Thymus (tissue), 11 donors: ENCODE data around the gene STMN3. TPM values are rescaled to one million over a fixed set of nuclear protein-coding genes. Genes with fewer than 3 reads are reported as not detected.
"Not testable (repeated sequence)": the region's sequence is repeated elsewhere in the genome, so short reads cannot be mapped to it uniquely, and the experiment has no call there.

Experiments
- DNase-seq, 9 donors: peaks; one replicate each; pipeline ENCODE4 v3.0.0-alpha.2; 2013; ENCODE audit warnings: low spot score in 9 of 9, low read depth in 6 of 9, missing footprints in 1 of 9
- H3K27ac ChIP-seq, 2 donors: one replicate each; pipeline ENCODE4 v1.5.1; 2013; ENCODE audit warnings: control low read depth in 1 of 2, low read depth in 1 of 2, low read length in 1 of 2, mild to moderate bottlenecking in 1 of 2, moderate library complexity in 1 of 2
- H3K27me3 ChIP-seq, 2 donors: one replicate each; pipeline ENCODE4 v1.5.1; 2013; ENCODE audit warnings: low read length in 1 of 2; ENCODE audit not compliant: control insufficient read depth in 2 of 2, insufficient read depth in 1 of 2
- H3K36me3 ChIP-seq, 2 donors: one replicate each; pipeline ENCODE4 v1.5.1; 2013; ENCODE audit warnings: low read length in 1 of 2, mild to moderate bottlenecking in 1 of 2, moderate library complexity in 1 of 2; ENCODE audit not compliant: control insufficient read depth in 2 of 2, insufficient read depth in 2 of 2
- H3K4me1 ChIP-seq, 2 donors: one replicate each; pipeline ENCODE4 v1.5.1; 2013; ENCODE audit warnings: low read length in 2 of 2; ENCODE audit not compliant: control insufficient read depth in 2 of 2, insufficient read depth in 2 of 2
- H3K4me3 ChIP-seq, 2 donors: one replicate each; pipeline ENCODE4 v1.5.1; 2013; ENCODE audit warnings: low read length in 2 of 2, control low read depth in 1 of 2, mild to moderate bottlenecking in 1 of 2
- H3K9me3 ChIP-seq, 2 donors: one replicate each; pipeline ENCODE4 v1.5.1; 2013; ENCODE audit warnings: low read length in 1 of 2, mild to moderate bottlenecking in 1 of 2; ENCODE audit not compliant: control insufficient read depth in 2 of 2, insufficient read depth in 1 of 2
- WGBS: extraction: QIAGEN DNeasy Blood & Tissue Kit; methylation state at CpG from one replicate; pipeline ENCODE4 v1.1.7; 2013; 5-methylcytosine and 5-hydroxymethylcytosine counted together
- polyA plus RNA-seq: library from polyadenylated mRNA; stranded (reverse); fragments of 200-250 nt; gene quantifications from one replicate; pipeline ENCODE4 v1.2.3, GENCODE V29; 2013
- total RNA-seq: library from RNA; stranded (reverse); fragments of 120-200 nt; gene quantifications from one replicate; pipeline ENCODE4 v1.2.4, GENCODE V29; 2013
- donor health status: healthy.

The STMN3 gene
- total and polyA plus RNA-seq, 2 donors = 71.5 to 77.9 TPM

DNA sequence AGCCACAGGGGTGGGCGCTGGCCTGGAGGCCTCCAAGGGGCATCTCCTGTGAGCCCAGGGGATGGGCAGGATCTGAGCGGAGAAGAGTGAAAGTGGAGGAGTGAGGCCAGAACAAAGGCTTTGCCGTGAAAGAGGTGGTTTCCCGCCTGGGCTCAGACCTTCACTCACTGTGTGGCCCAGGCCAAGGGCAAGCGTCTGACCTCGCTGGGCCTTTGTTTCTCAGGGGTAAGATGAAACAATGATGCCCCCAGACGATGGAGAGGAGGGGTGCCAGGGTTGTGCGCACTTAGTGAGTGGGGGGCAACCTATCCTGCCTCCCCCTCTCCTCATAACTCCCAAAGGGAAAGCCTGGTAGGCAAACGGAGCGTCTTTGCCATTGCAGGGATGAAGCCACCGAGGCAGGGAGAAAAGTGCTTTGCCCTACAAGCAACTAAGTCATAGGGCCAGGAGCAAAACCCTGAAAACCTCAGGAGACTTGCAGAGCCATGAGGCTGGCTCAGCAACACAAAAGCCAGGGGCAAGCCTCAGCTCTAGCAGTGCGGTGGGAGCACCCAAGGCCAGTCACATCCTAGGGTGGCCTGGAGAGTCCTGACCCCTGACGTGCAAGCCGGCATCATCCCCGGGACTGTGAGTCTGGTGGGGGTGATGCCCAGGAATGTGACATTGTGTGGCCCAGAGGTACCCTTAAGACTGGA, 897 bp upstream of the STMN3 start:
- DNase-seq = peak in 1 of 9 donors; percentile 37
- peak overlapping the region; percentile 89 to 93 for H3K27ac ChIP-seq
- H3K4me1 ChIP-seq = peaks cover 32 to 53% of the 10 kb centered on the region in 2 donors
- H3K27me3 ChIP-seq = peaks cover 0 to 8% of the 10 kb centered on the region in 2 donors
- H3K9me3 ChIP-seq = peaks cover 0 to 5% of the 10 kb centered on the region in 2 donors
- peak overlapping the region; percentile 78 to 98 for H3K4me3 ChIP-seq
- peaks cover 0 to 3% of the 10 kb centered on the region in 2 donors for H3K36me3 ChIP-seq
- WGBS = 47% methylated on average over 15 of the region's 15 CpGs

DNA sequence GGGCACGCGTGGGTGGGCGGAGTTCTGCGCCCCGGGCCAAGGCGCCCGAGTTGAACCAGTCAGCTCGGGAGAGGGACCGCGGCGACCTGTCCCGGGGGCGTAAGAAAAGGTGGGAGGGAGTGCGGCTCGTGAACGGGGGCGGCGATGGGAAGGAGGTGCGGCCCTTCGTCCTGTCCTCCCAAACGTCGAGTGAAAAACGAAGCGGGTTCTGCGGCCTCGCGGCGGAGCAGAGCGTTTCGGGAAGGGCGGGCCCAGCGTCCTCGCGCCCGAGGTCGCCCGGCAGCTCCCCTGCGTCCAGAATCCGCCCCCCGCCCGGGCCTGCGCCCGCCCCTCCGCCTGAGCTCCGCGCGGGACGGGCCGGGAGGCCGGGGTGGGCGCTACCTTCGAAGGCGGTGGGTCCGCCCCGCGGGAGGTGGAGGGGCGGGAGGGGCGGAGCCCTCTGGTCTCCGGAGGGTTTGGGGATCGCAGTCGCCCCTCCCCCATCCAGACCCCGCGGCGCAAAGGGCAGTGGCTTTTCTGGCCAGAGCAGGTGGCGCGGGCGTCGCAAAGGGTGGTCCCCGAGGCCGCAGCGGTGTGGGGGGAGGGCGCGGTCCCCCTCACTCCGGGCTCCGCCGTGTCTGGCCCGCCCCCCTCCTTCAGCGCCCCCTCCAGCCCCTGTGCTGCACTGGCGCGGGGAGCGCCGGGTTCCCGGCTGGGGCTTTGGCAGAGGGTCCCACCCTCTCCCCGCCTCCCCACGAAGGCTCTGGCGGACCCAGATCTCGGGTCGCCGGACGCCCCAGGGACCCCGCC, 838 bp downstream of the STMN3 start:
- under 1% methylated on average over 91 of the region's 91 CpGs for WGBS
- DNase-seq = peak in 2 of 9 donors; percentile 54 to 68
- peak overlapping the region in 1 of 2 donors; percentile 74 for H3K27ac ChIP-seq

DNA sequence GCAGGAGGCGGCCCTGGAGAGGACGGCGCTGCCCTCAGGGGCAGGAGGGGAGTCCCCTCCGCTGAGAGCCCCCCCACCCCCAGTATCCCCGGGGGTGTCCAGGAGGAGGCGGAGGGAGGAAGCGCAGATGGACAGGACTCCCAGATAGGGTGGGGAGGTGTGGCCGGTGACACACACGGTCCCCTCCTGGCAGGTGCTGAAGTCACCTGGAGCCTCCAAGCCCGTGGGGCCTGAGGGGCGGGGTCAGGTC, 1.4 kb downstream of the STMN3 start:
- peak overlapping the region in 1 of 2 donors; percentile 53 for H3K27ac ChIP-seq
- no peak for DNase-seq
- peaks cover 0 to 5% of the 10 kb centered on the region in 2 donors for H3K9me3 ChIP-seq
- H3K27me3 ChIP-seq = peaks cover 0 to 8% of the 10 kb centered on the region in 2 donors
- peaks cover 3 to 14% of the 10 kb centered on the region in 2 donors for H3K36me3 ChIP-seq
- H3K4me1 ChIP-seq = peaks cover 21 to 37% of the 10 kb centered on the region in 2 donors
- WGBS = 38% methylated on average over 11 of the region's 11 CpGs
- H3K4me3 ChIP-seq = peak overlapping the region; percentile 72 to 98

More for the DNA sequence above, 838 bp downstream of the STMN3 start:
- peaks cover 3 to 14% of the 10 kb centered on the region in 2 donors for H3K36me3 ChIP-seq
- peak overlapping the region; percentile 72 to 98 for H3K4me3 ChIP-seq
- peaks cover 0 to 8% of the 10 kb centered on the region in 2 donors for H3K27me3 ChIP-seq
- peaks cover 26 to 42% of the 10 kb centered on the region in 2 donors for H3K4me1 ChIP-seq
- H3K9me3 ChIP-seq = peaks cover 0 to 5% of the 10 kb centered on the region in 2 donors

DNA sequence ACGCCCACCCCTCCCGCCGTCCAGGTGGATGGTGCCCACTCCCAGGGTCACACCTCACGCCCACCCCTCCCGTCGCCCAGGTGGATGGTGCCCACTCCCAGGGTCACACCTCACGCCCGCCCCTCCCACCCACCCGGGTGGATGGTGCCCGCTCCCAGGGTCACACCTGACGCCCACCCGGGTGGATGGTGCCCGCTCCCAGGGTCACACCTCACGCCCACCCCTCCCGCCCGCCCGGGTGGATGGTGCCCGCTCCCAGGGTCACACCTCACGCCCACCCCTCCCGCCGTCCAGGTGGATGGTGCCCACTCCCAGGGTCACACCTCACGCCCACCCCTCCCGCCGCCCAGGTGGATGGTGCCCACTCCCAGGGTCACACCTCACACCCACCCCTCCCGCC, 2.7 kb downstream of the STMN3 start:
- not testable (repeated sequence) for H3K27ac ChIP-seq, H3K4me3 ChIP-seq, H3K9me3 ChIP-seq, DNase-seq, H3K27me3 ChIP-seq
- peaks cover 3 to 14% of the 10 kb centered on the region in 2 donors for H3K36me3 ChIP-seq
- 97% methylated on average over 25 of the region's 25 CpGs for WGBS
- H3K4me1 ChIP-seq = peaks cover 23 to 36% of the 10 kb centered on the region in 2 donors

DNA sequence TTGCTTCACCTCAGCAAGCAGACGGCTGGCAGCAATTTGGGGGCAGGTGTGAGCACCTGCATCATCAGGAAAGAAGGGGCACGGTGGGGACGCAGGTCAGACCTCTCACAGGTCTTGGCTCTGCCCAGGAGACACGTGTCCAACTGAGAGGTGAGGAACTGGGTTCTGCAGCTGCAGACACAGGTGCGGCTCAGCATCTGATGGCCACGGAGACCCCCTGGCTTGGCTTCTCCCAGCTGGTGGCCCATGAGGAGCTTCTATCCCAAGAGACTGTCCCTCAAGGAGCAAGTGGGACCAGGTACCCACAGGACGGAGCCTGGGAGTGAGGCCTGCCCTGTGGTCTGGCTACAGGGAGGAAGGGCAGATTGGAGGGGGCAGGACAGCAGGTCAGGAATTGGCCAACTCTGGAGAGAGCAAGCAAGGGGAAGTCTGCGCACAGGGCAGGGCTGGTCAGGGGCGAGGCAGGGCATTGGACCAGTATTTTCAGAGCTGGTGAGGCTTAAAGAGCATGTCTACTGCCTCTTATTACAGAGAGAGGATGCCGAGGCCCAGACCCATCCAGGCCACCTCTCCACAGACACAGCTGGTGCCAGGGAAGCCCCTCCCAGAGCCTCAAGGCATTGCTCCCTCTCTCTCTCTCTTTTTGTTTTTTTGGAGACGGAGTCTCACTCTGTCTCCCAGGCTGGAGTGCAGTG, 4.2 kb downstream of the STMN3 start:
- WGBS = 95% methylated on average over 11 of the region's 11 CpGs
- DNase-seq = no peak

DNA sequence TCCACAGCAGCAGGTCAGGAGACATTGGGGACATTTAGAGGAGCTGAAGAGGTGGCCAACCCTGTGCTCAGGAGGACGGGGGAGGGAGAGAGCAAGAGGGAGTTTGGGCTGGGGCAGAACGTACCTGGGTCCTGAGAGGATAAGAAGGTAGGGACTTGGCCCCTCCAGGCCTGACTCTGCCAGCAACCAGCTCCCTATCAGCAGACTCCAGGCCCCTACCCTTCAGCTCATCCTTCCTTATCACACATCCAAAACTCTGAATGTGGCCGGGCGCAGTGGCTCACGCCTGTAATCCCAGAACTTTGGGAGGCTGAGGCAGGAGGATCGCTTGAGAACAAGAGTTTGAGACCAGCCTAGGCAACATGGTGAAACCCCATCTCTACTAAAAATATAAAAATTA, 5.0 kb downstream of the STMN3 start:
- Histone ChIP-seq H3K36me3 (peaks cover 10 to 24% of the 10 kb centered on the region in 2 donors), H3K27ac (no peak overlapping the region), H3K9me3 (no peaks in the 10 kb centered on the region), H3K4me1 (peaks cover 10 to 16% of the 10 kb centered on the region in 2 donors), H3K27me3 (peaks cover 0 to 8% of the 10 kb centered on the region in 2 donors), H3K4me3 (no peak overlapping the region)
- 98% methylated on average over 6 of the region's 6 CpGs for WGBS
- no peak for DNase-seq

More for the DNA sequence above, 4.2 kb downstream of the STMN3 start:
- Histone ChIP-seq H3K4me3 (no peak overlapping the region), H3K36me3 (peaks cover 8 to 17% of the 10 kb centered on the region in 2 donors), H3K9me3 (no peaks in the 10 kb centered on the region), H3K27me3 (peaks cover 0 to 8% of the 10 kb centered on the region in 2 donors), H3K27ac (no peak overlapping the region), H3K4me1 (peaks cover 10 to 21% of the 10 kb centered on the region in 2 donors)

DNA sequence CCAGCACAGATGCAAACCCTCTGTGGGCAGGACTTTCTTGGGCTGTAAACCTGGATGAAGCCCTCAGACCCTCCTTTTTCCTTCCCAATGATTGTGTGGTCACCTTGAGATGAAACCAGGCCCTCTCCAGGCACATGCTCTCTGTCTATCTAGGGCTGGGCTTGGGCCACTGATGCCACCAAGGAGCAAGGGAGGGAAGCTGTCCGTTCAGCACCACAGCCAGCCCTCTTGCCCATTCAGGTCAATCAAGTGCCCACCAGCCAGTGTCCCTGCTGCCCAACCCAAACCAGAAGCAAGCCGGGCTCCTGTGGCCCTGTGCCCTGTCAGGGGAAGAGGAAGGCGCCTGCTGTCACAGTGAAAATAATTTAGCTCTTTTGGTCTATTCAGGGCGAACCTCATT, 8.0 kb downstream of the STMN3 start:
- H3K36me3 ChIP-seq = peaks cover 10 to 24% of the 10 kb centered on the region in 2 donors

DNA sequence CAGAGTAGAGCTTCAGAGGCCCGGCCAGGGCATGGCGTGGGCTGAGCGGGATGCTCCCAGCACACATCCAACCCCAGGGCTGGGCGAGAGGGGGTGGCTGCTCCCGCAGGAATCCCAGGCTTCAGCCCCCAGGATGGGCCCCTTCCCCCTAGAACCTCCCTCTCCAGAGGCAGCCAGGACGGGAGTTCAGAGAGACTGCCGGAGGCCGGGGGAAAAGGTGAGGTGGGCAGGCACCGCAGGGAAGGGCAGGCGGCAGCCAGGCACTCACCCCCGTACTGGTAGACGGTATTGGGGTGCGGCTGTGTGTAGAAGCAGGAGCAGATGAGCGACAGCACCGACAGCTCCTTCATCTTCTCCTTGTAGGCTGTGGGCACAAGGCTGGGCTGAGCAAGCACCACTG, 9.3 kb downstream of the STMN3 start:
- H3K36me3 ChIP-seq = peaks cover 10 to 20% of the 10 kb centered on the region in 2 donors
- 98% methylated on average over 15 of the region's 15 CpGs for WGBS
- H3K9me3 ChIP-seq = no peaks in the 10 kb centered on the region
- peaks cover 27 to 39% of the 10 kb centered on the region in 2 donors for H3K4me1 ChIP-seq
- DNase-seq = no peak
- no peaks in the 10 kb centered on the region for H3K27me3 ChIP-seq
- H3K4me3 ChIP-seq = no peak overlapping the region
- no peak overlapping the region for H3K27ac ChIP-seq

More for the DNA sequence above, 8.0 kb downstream of the STMN3 start:
- H3K27me3 ChIP-seq = no peaks in the 10 kb centered on the region
- H3K4me1 ChIP-seq = peaks cover 16 to 26% of the 10 kb centered on the region in 2 donors
- H3K9me3 ChIP-seq = no peaks in the 10 kb centered on the region
- H3K4me3 ChIP-seq = no peak overlapping the region
- 81% methylated on average over 4 of the region's 4 CpGs for WGBS
- no peak overlapping the region for H3K27ac ChIP-seq
- DNase-seq = no peak
